ENCODE data around the gene GTF2H1. TPM values are rescaled to one million over a fixed set of nuclear protein-coding genes. Genes with fewer than 3 reads are reported as not detected.

The GTF2H1 gene
- total RNA-seq, 2 experiments from 2014 or later: 15.1 to 17.7 TPM

DNA sequence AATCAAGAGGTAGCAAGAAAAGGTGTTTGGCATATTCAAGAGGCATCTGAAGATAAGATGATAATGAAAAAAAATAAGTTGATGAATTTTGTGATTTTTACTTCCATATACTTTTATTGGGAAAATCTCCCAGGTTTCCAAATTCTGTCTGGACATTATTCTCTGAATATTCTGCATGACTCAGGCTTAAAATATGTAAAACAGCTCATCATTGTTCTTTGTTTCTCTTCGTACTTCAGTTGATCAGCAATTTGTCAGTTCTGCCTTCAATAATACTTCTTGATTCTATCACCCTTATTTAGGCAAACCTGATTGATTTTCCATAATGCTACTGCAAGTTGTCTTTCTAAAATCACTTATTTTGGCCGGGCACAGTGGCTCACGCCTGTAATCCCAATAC is 30.2 kb downstream of the GTF2H1 start:
- H3K27ac ChIP-seq (ENCODE audit: low read depth in 1 of 2, low read length in 2 of 2): no peak overlapping the region
- no peaks in the 10 kb centered on the region for H3K4me1 ChIP-seq (ENCODE audit: insufficient read depth, low read length)
- ChIA-PET CTCF (interaction anchor here (1.2 kb wide), 1 partner anchor 109 kb away, joined by 3 read pairs; no protein-coding TSS in a partner anchor), POLR2A (no interaction called here)
- Mint-ChIP-seq H3K9me3 (no peaks in the 10 kb centered on the region), H3K27ac (no peak overlapping the region), H3K4me1 (ENCODE audit: low read depth) (peaks cover 10% of the 10 kb centered on the region), H3K27me3 (no peaks in the 10 kb centered on the region), H3K4me3 (no peak overlapping the region), H3K36me3 (ENCODE audit: low read depth) (peaks cover 90% of the 10 kb centered on the region)
- peaks cover 55% of the 10 kb centered on the region for H3K36me3 ChIP-seq (ENCODE audit: insufficient read depth, low read length)
- no peaks in the 10 kb centered on the region for H3K9me3 ChIP-seq (ENCODE audit: control insufficient read depth in 1 of 2, insufficient read depth in 1 of 2, low read length in 2 of 2)
- intact Hi-C loops (cut with DNase I, micrococcal nuclease): no loop called here
- no peaks in the 10 kb centered on the region for H3K27me3 ChIP-seq (ENCODE audit: control insufficient read depth in 1 of 2, insufficient read depth in 2 of 2, low read length in 2 of 2)
- H3K4me3 ChIP-seq (ENCODE audit: low read length): no peak overlapping the region
- no peak for DNase-seq
- ATAC-seq (ENCODE audit: poor library complexity): no peak
- TF ChIP-seq, protein P1, sequence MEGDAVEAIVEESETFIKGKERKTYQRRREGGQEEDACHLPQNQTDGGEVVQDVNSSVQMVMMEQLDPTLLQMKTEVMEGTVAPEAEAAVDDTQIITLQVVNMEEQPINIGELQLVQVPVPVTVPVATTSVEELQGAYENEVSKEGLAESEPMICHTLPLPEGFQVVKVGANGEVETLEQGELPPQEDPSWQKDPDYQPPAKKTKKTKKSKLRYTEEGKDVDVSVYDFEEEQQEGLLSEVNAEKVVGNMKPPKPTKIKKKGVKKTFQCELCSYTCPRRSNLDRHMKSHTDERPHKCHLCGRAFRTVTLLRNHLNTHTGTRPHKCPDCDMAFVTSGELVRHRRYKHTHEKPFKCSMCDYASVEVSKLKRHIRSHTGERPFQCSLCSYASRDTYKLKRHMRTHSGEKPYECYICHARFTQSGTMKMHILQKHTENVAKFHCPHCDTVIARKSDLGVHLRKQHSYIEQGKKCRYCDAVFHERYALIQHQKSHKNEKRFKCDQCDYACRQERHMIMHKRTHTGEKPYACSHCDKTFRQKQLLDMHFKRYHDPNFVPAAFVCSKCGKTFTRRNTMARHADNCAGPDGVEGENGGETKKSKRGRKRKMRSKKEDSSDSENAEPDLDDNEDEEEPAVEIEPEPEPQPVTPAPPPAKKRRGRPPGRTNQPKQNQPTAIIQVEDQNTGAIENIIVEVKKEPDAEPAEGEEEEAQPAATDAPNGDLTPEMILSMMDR (IDR thresholded peaks at IDR 0.05): no peak

DNA sequence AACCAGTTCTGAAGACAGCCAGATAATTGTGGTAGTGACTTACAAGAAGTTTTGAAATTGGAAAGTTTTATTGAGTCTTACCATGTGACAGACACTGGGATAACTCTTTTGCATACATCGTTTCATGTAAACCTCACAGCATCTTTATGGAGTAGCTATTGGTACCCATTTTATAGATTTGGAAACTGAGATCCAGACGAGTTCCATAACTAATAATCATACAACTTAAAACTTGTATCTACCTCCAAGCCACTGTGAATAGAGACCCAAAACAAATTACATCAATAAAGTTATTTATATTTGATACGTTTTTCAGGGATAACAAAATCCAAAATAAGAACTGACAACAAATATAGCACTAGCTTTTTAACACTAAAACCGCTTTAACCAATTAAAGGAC is 36.3 kb downstream of the GTF2H1 start:
- no peak overlapping the region for H3K4me3 ChIP-seq (ENCODE audit: low read length)
- ATAC-seq (ENCODE audit: poor library complexity) (no peak), DNase-seq (no peak)
- POLR2A ChIA-PET: interaction anchor here (1.4 kb wide), 1 partner anchor 36 kb away, joined by 3 read pairs; the partner anchor contains the start of gene LDHA
- H3K36me3 ChIP-seq (ENCODE audit: insufficient read depth, low read length): peaks cover 84% of the 10 kb centered on the region
- Mint-ChIP-seq H3K4me1 (ENCODE audit: low read depth) (no peaks in the 10 kb centered on the region), H3K36me3 (ENCODE audit: low read depth) (peaks cover 77% of the 10 kb centered on the region), H3K9me3 (no peaks in the 10 kb centered on the region), H3K27ac (no peak overlapping the region), H3K27me3 (no peaks in the 10 kb centered on the region), H3K4me3 (no peak overlapping the region)
- no peak overlapping the region for H3K27ac ChIP-seq (ENCODE audit: low read depth in 1 of 2, low read length in 2 of 2)
- no peaks in the 10 kb centered on the region for H3K9me3 ChIP-seq (ENCODE audit: control insufficient read depth in 1 of 2, insufficient read depth in 1 of 2, low read length in 2 of 2)
- intact Hi-C loops (cut with DNase I, micrococcal nuclease): no loop called here
- no peaks in the 10 kb centered on the region for H3K27me3 ChIP-seq (ENCODE audit: control insufficient read depth in 1 of 2, insufficient read depth in 2 of 2, low read length in 2 of 2)
- no peaks in the 10 kb centered on the region for H3K4me1 ChIP-seq (ENCODE audit: insufficient read depth, low read length)
- TF ChIP-seq, protein P1 (IDR thresholded peaks at IDR 0.05): no peak
- CTCF ChIA-PET: interaction anchor here (0.6 to 1.1 kb wide), 2 partner anchors 14 to 115 kb away, joined by 3 to 4 read pairs; no protein-coding TSS in a partner anchor

DNA sequence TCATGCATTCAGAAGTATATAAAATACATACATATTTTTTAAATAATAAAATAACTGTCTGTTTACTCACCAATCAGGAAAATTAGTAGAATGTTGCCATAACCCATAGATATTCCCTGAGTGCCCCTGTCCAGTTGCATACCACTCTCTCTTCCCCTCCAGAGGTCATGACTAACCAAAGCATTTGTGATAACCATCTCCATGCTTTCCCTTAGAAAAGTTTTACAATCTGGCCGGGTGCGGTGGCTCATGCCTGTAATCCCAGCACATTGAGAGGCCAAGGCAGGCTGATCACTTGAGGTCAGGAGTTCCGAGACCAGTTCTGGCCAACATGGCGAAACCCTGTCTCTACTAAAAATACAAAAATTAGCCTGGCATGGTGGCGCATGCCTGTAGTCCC is 38.8 kb downstream of the GTF2H1 start:
- Mint-ChIP-seq H3K27me3 (no peaks in the 10 kb centered on the region), H3K9me3 (no peaks in the 10 kb centered on the region), H3K36me3 (ENCODE audit: low read depth) (peaks cover 79% of the 10 kb centered on the region), H3K4me3 (no peak overlapping the region), H3K4me1 (ENCODE audit: low read depth) (no peaks in the 10 kb centered on the region), H3K27ac (no peak overlapping the region)
- ATAC-seq (ENCODE audit: poor library complexity) (no peak), DNase-seq (no peak)
- TF ChIP-seq, protein P1 (IDR thresholded peaks at IDR 0.05): no peak
- H3K4me1 ChIP-seq (ENCODE audit: insufficient read depth, low read length): no peaks in the 10 kb centered on the region
- peaks cover 92% of the 10 kb centered on the region for H3K36me3 ChIP-seq (ENCODE audit: insufficient read depth, low read length)
- CTCF ChIA-PET: no interaction called here
- POLR2A ChIA-PET: no interaction called here
- no peaks in the 10 kb centered on the region for H3K9me3 ChIP-seq (ENCODE audit: control insufficient read depth in 1 of 2, insufficient read depth in 1 of 2, low read length in 2 of 2)
- H3K4me3 ChIP-seq (ENCODE audit: low read length): no peak overlapping the region
- intact Hi-C loops (cut with DNase I, micrococcal nuclease): no loop called here
- H3K27me3 ChIP-seq (ENCODE audit: control insufficient read depth in 1 of 2, insufficient read depth in 2 of 2, low read length in 2 of 2): no peaks in the 10 kb centered on the region
- H3K27ac ChIP-seq (ENCODE audit: low read depth in 1 of 2, low read length in 2 of 2): no peak overlapping the region

Data from CD4-positive, alpha-beta T cell (primary cell).